H9 (cell line): ENCODE results near the gene KRTAP1-5. TPM values are rescaled to one million over a fixed set of nuclear protein-coding genes. Genes with fewer than 3 reads are reported as not detected.
"Not testable (repeated sequence)": the region's sequence is repeated elsewhere in the genome, so short reads cannot be mapped to it uniquely, and the experiment has no call there.

Experiments used
- DNase-seq: peaks from one replicate; pipeline ENCODE4 v3.0.0-alpha.2; 2017
- H2AFZ ChIP-seq: one replicate; pipeline ENCODE4 v1.6.1; 2013; ENCODE audit warnings: mild to moderate bottlenecking, low read length, control low read depth, moderate library complexity
- H2AK5ac ChIP-seq: 2 replicates; pipeline ENCODE4 v1.6.1; 2013; ENCODE audit warnings: low read length, control low read depth, mixed read lengths; ENCODE audit not compliant: insufficient read length
- H2BK120ac ChIP-seq: one replicate; pipeline ENCODE4 v1.6.1; 2013; ENCODE audit warnings: low read depth, mild to moderate bottlenecking, low read length, control low read depth, inconsistent platforms; ENCODE audit not compliant: poor library complexity, severe bottlenecking
- H2BK12ac ChIP-seq: 2 replicates; pipeline ENCODE4 v1.6.1; 2013; ENCODE audit warnings: low read length, control low read depth, mixed read lengths, low read depth; ENCODE audit not compliant: insufficient read length
- H2BK15ac ChIP-seq: 2 replicates; pipeline ENCODE4 v1.6.1; 2013; ENCODE audit warnings: low read depth, low read length, control low read depth
- H2BK20ac ChIP-seq: one replicate; pipeline ENCODE4 v1.6.1; 2013; ENCODE audit warnings: low read depth, mild to moderate bottlenecking, low read length, control low read depth, inconsistent platforms; ENCODE audit not compliant: poor library complexity, severe bottlenecking
- H2BK5ac ChIP-seq: 2 replicates; pipeline ENCODE4 v1.6.1; 2013; ENCODE audit warnings: low read length, control low read depth, mixed read lengths; ENCODE audit not compliant: insufficient read length
- H3K14ac ChIP-seq: 2 replicates; pipeline ENCODE4 v1.6.1; 2013; ENCODE audit warnings: low read length, control low read depth; ENCODE audit not compliant: insufficient read depth
- H3K18ac ChIP-seq: 2 replicates; pipeline ENCODE4 v1.6.1; 2013; ENCODE audit warnings: low read depth, mild to moderate bottlenecking, mixed read lengths, low read length, control low read depth; ENCODE audit not compliant: insufficient read length
- H3K23ac ChIP-seq: 2 replicates; pipeline ENCODE4 v1.6.1; 2013; ENCODE audit warnings: low read length, control low read depth, mixed read lengths, low read depth; ENCODE audit not compliant: insufficient read length
- H3K23me2 ChIP-seq: 2 replicates; pipeline ENCODE4 v1.6.1; 2013; ENCODE audit warnings: low read depth, mild to moderate bottlenecking, mixed read lengths, low read length, control low read depth; ENCODE audit not compliant: insufficient read length, poor library complexity, severe bottlenecking
- H3K27ac ChIP-seq: 2 replicates; pipeline ENCODE4 v1.5.1; 2013; ENCODE audit warnings: low read length, control low read depth, mixed read lengths, low read depth; ENCODE audit not compliant: insufficient read length
- H3K27me3 ChIP-seq: 2 replicates; pipeline ENCODE4 v1.6.1; 2013; ENCODE audit warnings: low read length, control low read depth, inconsistent platforms; ENCODE audit not compliant: insufficient read depth
- H3K4ac ChIP-seq: 2 replicates; pipeline ENCODE4 v1.6.1; 2013; ENCODE audit warnings: low read depth, mild to moderate bottlenecking, control low read depth, inconsistent platforms, low read length, moderate library complexity
- H3K4me1 ChIP-seq: 2 replicates; pipeline ENCODE4 v1.6.1; 2013; ENCODE audit warnings: low read length, control low read depth, inconsistent platforms; ENCODE audit not compliant: insufficient read depth
- H3K4me2 ChIP-seq: 2 replicates; pipeline ENCODE4 v1.6.1; 2013; ENCODE audit warnings: low read length, control low read depth, mixed read lengths; ENCODE audit not compliant: insufficient read length, insufficient read depth
- H3K56ac ChIP-seq: 2 replicates; pipeline ENCODE4 v1.6.1; 2013; ENCODE audit warnings: low read depth, mild to moderate bottlenecking, mixed read lengths, low read length, control low read depth; ENCODE audit not compliant: insufficient read length
- H3K79me1 ChIP-seq: 2 replicates; pipeline ENCODE4 v1.6.1; 2013; ENCODE audit warnings: low read depth, mild to moderate bottlenecking, moderate library complexity, low read length, control low read depth, inconsistent platforms; ENCODE audit not compliant: insufficient read depth, poor library complexity, severe bottlenecking
- H3K79me2 ChIP-seq: 2 replicates; pipeline ENCODE4 v1.6.1; 2013; ENCODE audit warnings: low read length, control low read depth, inconsistent platforms; ENCODE audit not compliant: insufficient read depth
- H3K9ac ChIP-seq: 2 replicates; pipeline ENCODE4 v1.6.1; 2013; ENCODE audit warnings: low read length, control low read depth, mixed read lengths; ENCODE audit not compliant: insufficient read length; ENCODE audit errors: extremely low read depth
- H3K9me3 ChIP-seq: one replicate; pipeline ENCODE4 v1.6.1; 2013; ENCODE audit warnings: low read depth, low read length, inconsistent platforms; ENCODE audit not compliant: control insufficient read depth
- H3T11ph ChIP-seq: one replicate; pipeline ENCODE4 v1.6.1; 2013; ENCODE audit warnings: mild to moderate bottlenecking, low read length, control low read depth, inconsistent platforms
- H4K20me1 ChIP-seq: one replicate; pipeline ENCODE4 v1.6.1; 2013; ENCODE audit not compliant: control insufficient read depth, insufficient read length, insufficient read depth
- H4K5ac ChIP-seq: 2 replicates; pipeline ENCODE4 v1.6.1; 2013; ENCODE audit warnings: low read depth, mild to moderate bottlenecking, mixed read lengths, low read length, control low read depth; ENCODE audit not compliant: insufficient read length
- H4K8ac ChIP-seq: replicated peaks from 2 replicates; pipeline ENCODE4 v1.6.1; 2013; ENCODE audit warnings: low read length, control low read depth, mixed read lengths, low read depth; ENCODE audit not compliant: insufficient read length
- H4K91ac ChIP-seq: 2 replicates; pipeline ENCODE4 v1.6.1; 2013; ENCODE audit warnings: low read depth, mild to moderate bottlenecking, moderate library complexity, mixed read lengths, low read length, control low read depth; ENCODE audit not compliant: insufficient read length
- H3K27ac Mint-ChIP-seq, 3 experiments: 2 replicates in 2 of 3; 3 replicates in 1 of 3; pipeline ENCODE4 v1.8.0; 2020 to 2021; ENCODE audit warnings: mixed read lengths in 3 of 3, mild to moderate bottlenecking in 1 of 3, moderate library complexity in 1 of 3
- H3K27me3 Mint-ChIP-seq: 2 replicates; pipeline ENCODE4 v1.8.0; 2021; ENCODE audit warnings: low read depth, mild to moderate bottlenecking, moderate library complexity, mixed read lengths
- H3K36me3 Mint-ChIP-seq, 3 experiments: 2 replicates in 2 of 3; 3 replicates in 1 of 3; pipeline ENCODE4 v1.8.0; 2020 to 2021; ENCODE audit warnings: low read depth in 3 of 3, mixed read lengths in 3 of 3; ENCODE audit not compliant: insufficient read depth in 1 of 3
- H3K4me1 Mint-ChIP-seq, 2 experiments: 2 replicates each; pipeline ENCODE4 v1.8.0; 2020; ENCODE audit warnings: mixed read lengths in 2 of 2
- H3K4me3 Mint-ChIP-seq, 2 experiments: 2 replicates in 1 of 2; 3 replicates in 1 of 2; pipeline ENCODE4 v1.8.0; 2020 to 2021; ENCODE audit warnings: mild to moderate bottlenecking in 2 of 2, mixed read lengths in 2 of 2, moderate library complexity in 1 of 2
- H3K9me3 Mint-ChIP-seq, 2 experiments: 2 replicates in 1 of 2; 3 replicates in 1 of 2; pipeline ENCODE4 v1.8.0; 2020; ENCODE audit warnings: mild to moderate bottlenecking in 2 of 2, mixed read lengths in 2 of 2, moderate library complexity in 1 of 2
- WGBS: extraction: QIAGEN DNeasy Blood & Tissue Kit; methylation state at CpG from one replicate; pipeline ENCODE4 v1.1.7; 2013; ENCODE audit warnings: missing lambda C conversion rate, low lambda C conversion rate, mixed read lengths; ENCODE audit not compliant: insufficient read length; ENCODE audit errors: extremely low coverage; 5-methylcytosine and 5-hydroxymethylcytosine counted together
- total RNA-seq: library from RNA; stranded (reverse); gene quantifications from 2 replicates; pipeline ENCODE4 v1.2.1, GENCODE V29; 2021
- TF ChIP-seq, protein P1 (sequence below): fragments of 200-600 bp; sonication (generic); conservative IDR thresholded peaks from 3 replicates; pipeline ENCODE4 v1.8.0; 2021; ENCODE audit warnings: antibody characterized with exemption, mild to moderate bottlenecking

The KRTAP1-5 gene
- total RNA-seq, 1 experiment from 2014 or later, result not detected

DNA sequence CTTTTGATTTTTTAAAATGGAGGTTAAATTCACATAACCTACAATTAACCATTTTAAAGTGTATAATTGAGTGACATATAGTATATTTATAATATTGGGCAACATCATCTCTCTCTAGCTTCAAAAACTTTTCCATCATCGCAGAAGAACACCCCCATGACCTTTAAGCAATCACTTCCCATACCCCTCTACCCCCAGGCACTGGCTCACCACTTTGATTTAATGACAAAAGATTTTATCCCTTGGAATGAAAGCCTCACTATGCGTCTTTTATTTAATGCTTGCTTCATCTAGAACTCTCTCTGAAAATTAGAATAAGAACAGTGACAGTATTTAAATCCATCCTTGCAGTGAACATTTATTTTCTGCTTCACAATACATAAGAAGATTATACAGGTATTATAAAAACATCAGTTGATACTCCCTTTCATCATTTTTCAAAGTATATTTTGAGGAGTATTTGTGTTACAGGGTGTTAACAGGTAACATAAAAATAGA is 10.9 kb upstream of the KRTAP1-5 start:
- Mint-ChIP-seq H3K4me3 (no peak overlapping the region), H3K27me3 (no peaks in the 10 kb centered on the region), H3K27ac (peak overlapping the region in 1 of 3 experiments; percentile 12; a peak in 1 of 7 replicates), H3K36me3 (no peaks in the 10 kb centered on the region; a peak in 1 of 7 replicates), H3K4me1 (peaks cover 34 to 36% of the 10 kb centered on the region in 2 experiments), H3K9me3 (no peaks in the 10 kb centered on the region; a peak in 1 of 5 replicates)
- Histone ChIP-seq H3K27ac (no peak overlapping the region), H3K79me2 (no peaks in the 10 kb centered on the region), H3K4ac (no peak overlapping the region), H4K20me1 (no peaks in the 10 kb centered on the region), H3T11ph (no peak overlapping the region), H4K5ac (no peak overlapping the region), H3K4me2 (no peak overlapping the region), H3K4me1 (peaks cover 2% of the 10 kb centered on the region; the same call in 1 of the 2 replicates), H2BK5ac (no peak overlapping the region), H3K18ac (no peak overlapping the region), H3K23ac (no peak overlapping the region), H4K91ac (no peak overlapping the region), H2BK15ac (no peak overlapping the region), H3K56ac (no peak overlapping the region), H2AK5ac (no peak overlapping the region), H2AFZ (no peak overlapping the region), H3K27me3 (no peaks in the 10 kb centered on the region), H3K79me1 (no peaks in the 10 kb centered on the region), H2BK20ac (no peak overlapping the region), H2BK120ac (no peak overlapping the region), H3K23me2 (no peaks in the 10 kb centered on the region), H3K14ac (no peak overlapping the region), H3K9me3 (no peaks in the 10 kb centered on the region), H2BK12ac (no peak overlapping the region), H3K9ac (no peak overlapping the region), H4K8ac (no peak overlapping the region)
- TF ChIP-seq, protein P1, sequence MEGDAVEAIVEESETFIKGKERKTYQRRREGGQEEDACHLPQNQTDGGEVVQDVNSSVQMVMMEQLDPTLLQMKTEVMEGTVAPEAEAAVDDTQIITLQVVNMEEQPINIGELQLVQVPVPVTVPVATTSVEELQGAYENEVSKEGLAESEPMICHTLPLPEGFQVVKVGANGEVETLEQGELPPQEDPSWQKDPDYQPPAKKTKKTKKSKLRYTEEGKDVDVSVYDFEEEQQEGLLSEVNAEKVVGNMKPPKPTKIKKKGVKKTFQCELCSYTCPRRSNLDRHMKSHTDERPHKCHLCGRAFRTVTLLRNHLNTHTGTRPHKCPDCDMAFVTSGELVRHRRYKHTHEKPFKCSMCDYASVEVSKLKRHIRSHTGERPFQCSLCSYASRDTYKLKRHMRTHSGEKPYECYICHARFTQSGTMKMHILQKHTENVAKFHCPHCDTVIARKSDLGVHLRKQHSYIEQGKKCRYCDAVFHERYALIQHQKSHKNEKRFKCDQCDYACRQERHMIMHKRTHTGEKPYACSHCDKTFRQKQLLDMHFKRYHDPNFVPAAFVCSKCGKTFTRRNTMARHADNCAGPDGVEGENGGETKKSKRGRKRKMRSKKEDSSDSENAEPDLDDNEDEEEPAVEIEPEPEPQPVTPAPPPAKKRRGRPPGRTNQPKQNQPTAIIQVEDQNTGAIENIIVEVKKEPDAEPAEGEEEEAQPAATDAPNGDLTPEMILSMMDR, result no peak
- no peak for DNase-seq
- no CpG with 5 or more reads among the region's 2 CpGs for WGBS

DNA sequence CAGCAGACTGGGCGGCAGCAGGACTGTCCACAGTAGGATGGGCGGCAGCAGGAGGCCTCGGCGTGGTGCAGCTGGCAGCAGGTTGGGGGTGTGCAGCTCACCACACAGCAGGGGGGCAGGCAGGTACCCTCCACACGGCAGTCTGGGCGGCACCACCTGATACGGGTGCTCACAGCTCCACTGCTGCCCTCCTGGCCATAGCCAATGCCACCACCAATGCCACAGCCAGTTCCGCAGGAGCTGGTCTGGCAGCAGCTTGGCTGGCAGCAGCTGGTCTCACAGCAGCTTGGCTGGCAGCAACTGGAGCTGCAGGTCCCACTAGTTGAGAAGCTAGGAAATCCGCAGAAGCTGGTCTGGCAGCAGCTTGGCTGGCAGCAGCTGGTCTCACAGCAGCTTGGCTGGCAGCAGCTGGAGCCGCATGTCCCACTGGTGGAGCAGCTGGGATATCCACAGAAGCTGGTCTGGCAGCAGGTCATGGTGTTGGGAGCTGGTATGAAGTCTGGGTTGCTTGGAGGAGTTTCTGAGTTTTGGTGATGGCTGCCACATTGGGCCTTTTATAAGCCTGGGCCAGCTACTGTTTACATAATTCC is 7.4 kb upstream of the KRTAP1-5 start, which contains the start of gene KRTAP1-3:
Gene KRTAP1-3, minus strand, starts transcription at position 529 of the 590 bp plus-strand sequence. Its CDS starts 53 bp downstream, at position 476.
- not testable (repeated sequence) for H3K4me2 ChIP-seq, H3K9me3 Mint-ChIP-seq, H2BK15ac ChIP-seq, H4K91ac ChIP-seq, H4K20me1 ChIP-seq, H3K27me3 Mint-ChIP-seq, H2BK120ac ChIP-seq, H3K4ac ChIP-seq, H3K23ac ChIP-seq, H3K18ac ChIP-seq, H4K8ac ChIP-seq, H3K79me1 ChIP-seq, H3T11ph ChIP-seq, H2AFZ ChIP-seq, H3K23me2 ChIP-seq, H4K5ac ChIP-seq, H3K14ac ChIP-seq, H3K4me3 Mint-ChIP-seq, H3K79me2 ChIP-seq, H3K36me3 Mint-ChIP-seq, DNase-seq, H2BK12ac ChIP-seq, H3K56ac ChIP-seq, H3K27me3 ChIP-seq, H2AK5ac ChIP-seq, H3K9ac ChIP-seq, H2BK5ac ChIP-seq, H3K27ac ChIP-seq, H2BK20ac ChIP-seq, H3K27ac Mint-ChIP-seq, H3K4me1 ChIP-seq, H3K9me3 ChIP-seq
- no CpG with 5 or more reads among the region's 10 CpGs for WGBS
- peaks cover 26 to 28% of the 10 kb centered on the region in 2 experiments for H3K4me1 Mint-ChIP-seq
